Activated CD8-positive, alpha-beta T cell treated with anti-CD3 and anti-CD28 coated beads for 36 hours (primary cell): ENCODE data around the gene MEF2D. TPM values are rescaled to one million over a fixed set of nuclear protein-coding genes. Genes with fewer than 3 reads are reported as not detected.
A peak's percentile ranks its signal among the peaks of the same experiment; 100 is the strongest.

ENCODE experiments used
- ATAC-seq: fragments of 200-7000 bp; cut with Tn5 transposase; one replicate; pipeline ENCODE4 v1.10.0; 2021; ENCODE audit warnings: mild to moderate bottlenecking, moderate library complexity
- CTCF ChIA-PET: fragments of 350-600 bp; sonication (Branson Sonifier 250); formaldehyde crosslinking; loops from one replicate; lab custom pipeline; 2021; ENCODE audit warnings: antibody characterized with exemption; lab: Charles Lee
- POLR2A ChIA-PET: fragments of 350-600 bp; sonication (Branson Sonifier 250); formaldehyde crosslinking; loops from one replicate; lab custom pipeline; 2021; ENCODE audit warnings: antibody characterized with exemption; lab: Charles Lee
- DNase-seq: peaks from one replicate; pipeline ENCODE4 v3.0.0-alpha.2; 2020
- H3K27ac Mint-ChIP-seq: one replicate; pipeline ENCODE4 v1.8.0; 2021; ENCODE audit warnings: mild to moderate bottlenecking, mixed read lengths
- H3K27me3 Mint-ChIP-seq: one replicate; pipeline ENCODE4 v1.8.0; 2021; ENCODE audit warnings: mixed read lengths
- H3K36me3 Mint-ChIP-seq: one replicate; pipeline ENCODE4 v1.8.0; 2021; ENCODE audit warnings: low read depth, mixed read lengths
- H3K4me1 Mint-ChIP-seq: one replicate; pipeline ENCODE4 v1.8.0; 2021; ENCODE audit warnings: low read depth, mixed read lengths
- H3K4me3 Mint-ChIP-seq: one replicate; pipeline ENCODE4 v1.8.0; 2021; ENCODE audit warnings: mild to moderate bottlenecking, moderate library complexity, mixed read lengths
- H3K9me3 Mint-ChIP-seq: one replicate; pipeline ENCODE4 v1.8.0; 2021; ENCODE audit warnings: mixed read lengths
- CTCF ChIP-seq: fragments of 200-600 bp; IDR thresholded peaks from one replicate; pipeline ENCODE4 v1.8.0; 2022; ENCODE audit warnings: antibody characterized with exemption, mild to moderate bottlenecking
- intact Hi-C: fragments of 100-400 bp; cut with micrococcal nuclease; formaldehyde crosslinking; loops from one replicate; pipeline ENCODE4 v1.10.0; 2022
- total RNA-seq, 2 experiments: library from RNA; stranded (reverse); gene quantifications; one replicate each; pipeline ENCODE4 v1.2.3, GENCODE V29; 2021

Gene MEF2D
- total RNA-seq, 2 experiments from 2014 or later, result 35.3 to 35.8 TPM

GRCh38 chr1:156464825-156465452 is 35.6 kb downstream of the MEF2D start:
- peaks cover 14% of the 10 kb centered on the region for H3K36me3 Mint-ChIP-seq
- peak overlapping the region; percentile 13 for H3K27ac Mint-ChIP-seq
- no peak for TF ChIP-seq CTCF
- CTCF ChIA-PET, result interaction anchor here (1.0 to 2.3 kb wide), 7 partner anchors 8 to 143 kb away, joined by 3 to 11 read pairs (median 5); partner anchors contain the start of gene MEF2D
- POLR2A ChIA-PET, result interaction anchor here (1.2 to 1.8 kb wide), 3 partner anchors 12 to 129 kb away, joined by 4 to 6 read pairs (median 4); partner anchors contain the start of gene NAXE
- no peak overlapping the region for H3K4me3 Mint-ChIP-seq
- H3K27me3 Mint-ChIP-seq, result no peaks in the 10 kb centered on the region
- ATAC-seq, result no peak
- peaks cover 11% of the 10 kb centered on the region for H3K4me1 Mint-ChIP-seq
- no peak for DNase-seq
- H3K9me3 Mint-ChIP-seq, result no peaks in the 10 kb centered on the region
- intact Hi-C loops, result no loop called here

DNA sequence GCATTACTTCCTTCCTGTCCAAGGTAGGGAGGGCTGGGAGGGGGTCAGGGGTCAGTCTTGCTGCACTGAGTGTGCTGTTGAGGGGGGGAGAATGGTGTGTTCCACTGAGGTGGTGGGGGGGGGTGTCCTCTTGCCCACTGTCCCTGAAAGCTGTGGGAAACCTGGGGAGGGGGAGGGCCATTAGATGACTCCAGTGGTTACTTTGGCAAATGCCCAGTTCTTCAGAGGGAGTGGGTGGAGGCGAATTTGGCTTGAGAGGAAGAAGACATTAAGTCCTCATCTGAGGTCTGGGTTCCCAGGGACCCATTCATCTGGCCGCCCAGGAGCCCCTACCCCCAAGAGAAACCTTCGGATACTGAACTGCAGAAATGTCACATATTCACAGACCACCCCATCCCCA is 36.2 kb downstream of the MEF2D start:
- TF ChIP-seq CTCF, result no peak
- intact Hi-C loops, result no loop called here
- CTCF ChIA-PET, result interaction anchor here (1.5 kb wide), 1 partner anchor 18 kb away, joined by 3 read pairs; no protein-coding TSS in a partner anchor
- DNase-seq, result no peak
- no peaks in the 10 kb centered on the region for H3K9me3 Mint-ChIP-seq
- H3K4me1 Mint-ChIP-seq, result peaks cover 11% of the 10 kb centered on the region
- H3K36me3 Mint-ChIP-seq, result peaks cover 14% of the 10 kb centered on the region
- no peak overlapping the region for H3K27ac Mint-ChIP-seq
- no peak overlapping the region for H3K4me3 Mint-ChIP-seq
- POLR2A ChIA-PET, result no interaction called here
- ATAC-seq, result no peak
- H3K27me3 Mint-ChIP-seq, result no peaks in the 10 kb centered on the region

DNA sequence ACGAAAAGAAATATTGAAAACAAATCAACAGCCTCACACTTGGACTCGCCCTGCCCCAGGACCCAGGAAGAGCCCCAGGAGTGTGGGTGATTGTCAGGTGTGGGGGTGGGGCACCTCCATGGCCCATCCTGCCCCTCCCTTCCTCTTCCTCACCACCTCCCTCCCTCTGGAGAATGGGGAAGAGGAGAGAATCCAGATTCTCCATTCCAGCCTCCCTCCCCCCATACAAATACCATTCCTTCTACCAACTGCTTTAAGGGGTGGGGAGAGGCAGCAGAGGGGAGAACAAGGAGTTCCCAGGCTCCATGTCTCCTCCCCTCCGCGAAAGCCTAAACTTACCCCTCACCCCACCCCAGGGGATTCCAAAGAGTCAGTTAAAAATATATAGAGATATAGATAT is 36.7 kb downstream of the MEF2D start:
- no peak for ATAC-seq
- H3K9me3 Mint-ChIP-seq, result no peaks in the 10 kb centered on the region
- no peak for TF ChIP-seq CTCF
- POLR2A ChIA-PET, result no interaction called here
- peaks cover 10% of the 10 kb centered on the region for H3K4me1 Mint-ChIP-seq
- intact Hi-C loops, result no loop called here
- CTCF ChIA-PET, result no interaction called here
- H3K4me3 Mint-ChIP-seq, result no peak overlapping the region
- H3K27ac Mint-ChIP-seq, result peak overlapping the region; percentile 4
- H3K36me3 Mint-ChIP-seq, result peaks cover 13% of the 10 kb centered on the region
- DNase-seq, result no peak
- no peaks in the 10 kb centered on the region for H3K27me3 Mint-ChIP-seq

DNA sequence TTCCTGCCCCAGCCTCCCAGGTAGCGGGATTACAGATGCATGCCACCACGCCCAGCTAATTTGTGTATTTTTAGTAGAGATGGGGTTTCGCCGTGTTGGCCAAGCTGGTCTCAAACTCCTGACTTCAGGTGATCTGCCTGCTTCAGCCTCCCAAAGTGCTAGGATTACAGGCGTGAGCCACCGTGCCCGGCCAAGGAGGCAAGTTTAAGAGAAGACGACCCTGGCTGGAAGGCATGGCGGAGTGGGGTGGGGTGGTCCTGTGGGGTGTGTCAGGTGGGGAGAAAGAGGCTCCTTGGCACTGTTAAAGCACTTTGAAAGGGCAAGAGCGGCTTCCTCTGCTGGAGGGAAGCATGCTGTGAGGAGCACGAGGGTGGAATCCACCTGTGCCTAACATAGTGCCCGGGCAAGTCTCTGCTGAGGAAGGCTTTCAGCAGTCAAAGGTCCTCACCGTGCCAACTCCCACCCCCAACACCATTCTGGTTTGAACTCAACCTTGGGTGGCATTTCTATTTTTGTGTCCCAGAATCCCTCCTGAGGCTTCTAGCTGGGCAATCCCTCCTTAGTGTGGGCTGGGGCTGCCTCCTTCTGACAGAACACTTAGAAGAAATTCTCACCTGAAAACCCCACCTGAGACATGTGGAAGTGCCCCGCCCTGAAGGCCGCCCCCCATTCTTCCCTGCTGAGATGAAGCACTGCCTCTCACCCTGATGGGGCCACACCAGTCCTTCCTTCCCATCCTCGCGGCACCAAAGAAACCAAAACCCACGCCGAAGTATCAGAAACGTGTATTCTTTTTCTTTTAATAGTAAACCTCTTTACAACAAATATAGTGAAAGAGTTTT is 37.4 kb downstream of the MEF2D start:
- DNase-seq (no peak), ATAC-seq (no peak)
- Mint-ChIP-seq H3K4me1 (peaks cover 8% of the 10 kb centered on the region), H3K4me3 (no peak overlapping the region), H3K9me3 (no peaks in the 10 kb centered on the region), H3K36me3 (peaks cover 9% of the 10 kb centered on the region), H3K27me3 (no peaks in the 10 kb centered on the region), H3K27ac (peak overlapping the region; percentile 32)
- no peak for TF ChIP-seq CTCF
- ChIA-PET POLR2A (no interaction called here), CTCF (no interaction called here)
- intact Hi-C loops, result no loop called here
